HG03064 (cell line): ENCODE results near the gene SWI5.

Source experiments
- ATAC-seq: cut with Tn5 transposase; IDR thresholded peaks from one replicate; pipeline ENCODE4 v1.9.1; 2021; ENCODE audit warnings: low read depth; ENCODE audit not compliant: unreplicated experiment

The SWI5 gene

DNA sequence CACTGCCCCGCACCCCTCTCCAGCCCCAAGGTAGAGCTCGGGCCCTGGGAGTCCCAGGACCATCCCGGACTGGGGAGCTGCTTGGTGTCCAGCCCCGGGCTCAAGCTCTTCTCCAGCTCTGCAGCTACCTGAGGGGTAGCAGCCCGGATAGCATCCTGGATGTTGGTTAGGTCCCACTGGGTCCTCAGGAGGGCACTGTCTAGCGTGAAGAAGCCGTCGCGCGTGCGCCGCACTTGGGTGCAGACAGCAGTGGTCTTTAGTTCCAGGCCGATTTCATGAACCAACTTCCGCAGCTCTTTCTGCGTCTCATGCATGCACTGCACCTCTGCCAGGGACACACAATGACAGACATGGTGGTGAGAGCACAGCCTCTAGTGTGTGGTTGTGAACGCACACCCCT is 33.5 kb downstream of the SWI5 start:
- no peak for ATAC-seq

DNA sequence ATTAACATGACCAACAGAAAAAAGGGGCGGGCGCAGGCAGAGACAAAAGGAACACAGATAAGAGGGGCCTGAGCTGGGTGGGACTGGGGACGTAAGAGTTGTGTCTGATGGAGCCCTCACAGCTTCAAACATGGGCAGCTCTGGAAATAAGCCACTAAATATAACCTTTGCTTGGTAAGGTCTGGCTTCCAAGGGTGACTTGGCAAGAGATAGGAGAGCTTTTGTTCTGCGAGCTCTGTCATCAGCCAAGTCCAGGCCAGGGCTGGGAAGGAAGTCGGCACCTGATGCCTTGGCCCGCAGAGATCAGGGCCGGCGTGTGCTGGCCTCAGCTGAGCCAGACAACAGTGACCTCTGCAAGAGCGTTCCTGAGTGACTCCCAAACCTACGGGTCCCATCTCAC is 34.4 kb downstream of the SWI5 start:
- no peak for ATAC-seq

DNA sequence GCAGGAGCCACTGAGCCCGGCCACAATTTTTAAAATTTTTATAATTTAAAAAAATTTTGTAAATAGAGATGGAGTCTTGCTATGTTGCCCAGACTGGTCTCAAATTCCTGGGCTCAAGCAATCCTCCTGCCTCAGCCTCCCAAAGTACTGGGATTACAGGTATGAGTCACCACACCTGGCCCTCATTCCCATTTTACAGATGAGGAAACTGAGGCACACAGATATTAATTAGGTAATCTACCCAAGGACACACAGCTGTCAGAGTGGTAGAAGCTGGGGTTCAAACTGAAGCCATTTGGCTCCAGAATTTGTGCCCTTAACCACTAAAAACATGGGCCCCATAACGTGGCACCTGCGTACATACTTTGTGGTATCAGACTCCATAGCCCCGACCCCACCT is 38.6 kb downstream of the SWI5 start:
- no peak for ATAC-seq

DNA sequence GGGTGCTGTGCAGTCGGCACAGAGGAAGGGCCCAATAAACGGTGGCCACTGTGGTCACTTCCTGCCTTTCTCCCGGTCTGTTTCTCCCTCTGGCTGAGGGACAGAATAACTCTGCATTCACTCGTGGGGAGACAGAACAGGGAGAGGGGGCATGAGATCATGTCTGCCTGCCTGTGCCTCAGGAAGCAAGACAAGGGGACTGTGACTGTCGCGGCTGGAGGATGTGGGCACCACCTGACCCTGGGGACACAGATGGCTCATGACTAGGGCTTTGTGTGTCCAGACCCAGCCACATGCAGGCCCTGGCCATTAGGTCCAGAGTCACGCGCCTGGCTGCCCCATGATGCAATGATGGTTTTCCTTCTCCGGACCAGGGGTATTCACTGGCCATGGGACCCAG is 40.3 kb downstream of the SWI5 start:
- no peak for ATAC-seq

DNA sequence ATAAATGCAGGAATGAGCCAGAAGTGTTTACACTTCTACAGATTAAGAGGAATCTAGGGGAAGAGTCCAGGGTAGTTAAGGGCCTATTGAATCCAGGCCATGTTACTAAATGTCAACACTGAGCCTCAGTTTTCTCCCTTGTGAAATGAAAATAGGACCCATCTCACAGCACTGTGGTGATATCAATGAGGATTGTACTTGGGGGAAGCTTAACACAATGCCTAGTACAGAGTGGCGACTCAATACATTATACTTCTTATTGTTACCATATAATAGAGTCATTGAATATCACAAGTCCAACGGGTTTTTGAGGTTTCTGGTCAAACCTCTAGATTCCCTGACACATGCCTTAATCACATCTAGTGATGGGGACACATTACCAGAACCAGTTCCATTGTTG is 41.6 kb downstream of the SWI5 start:
- ATAC-seq: no peak

DNA sequence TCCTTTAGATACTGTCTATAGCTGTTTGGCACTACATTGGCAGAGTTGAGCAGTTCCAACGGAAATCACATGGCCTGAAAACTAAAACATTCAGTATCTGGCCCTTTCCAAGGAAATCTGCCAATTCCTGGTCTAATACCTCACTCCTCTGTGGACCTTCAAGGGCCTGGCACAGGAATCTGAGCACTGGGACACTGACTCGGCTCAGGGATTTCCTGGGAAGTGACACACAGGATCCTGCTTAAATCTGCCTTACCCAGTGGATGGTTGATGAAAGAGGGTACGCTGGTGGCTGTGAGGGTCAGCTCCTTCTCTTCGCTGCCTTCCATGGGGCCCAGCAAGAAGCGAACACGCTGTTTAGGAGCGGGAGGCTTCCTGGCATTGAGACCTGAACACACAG is 45.3 kb downstream of the SWI5 start:
- ATAC-seq: no peak

DNA sequence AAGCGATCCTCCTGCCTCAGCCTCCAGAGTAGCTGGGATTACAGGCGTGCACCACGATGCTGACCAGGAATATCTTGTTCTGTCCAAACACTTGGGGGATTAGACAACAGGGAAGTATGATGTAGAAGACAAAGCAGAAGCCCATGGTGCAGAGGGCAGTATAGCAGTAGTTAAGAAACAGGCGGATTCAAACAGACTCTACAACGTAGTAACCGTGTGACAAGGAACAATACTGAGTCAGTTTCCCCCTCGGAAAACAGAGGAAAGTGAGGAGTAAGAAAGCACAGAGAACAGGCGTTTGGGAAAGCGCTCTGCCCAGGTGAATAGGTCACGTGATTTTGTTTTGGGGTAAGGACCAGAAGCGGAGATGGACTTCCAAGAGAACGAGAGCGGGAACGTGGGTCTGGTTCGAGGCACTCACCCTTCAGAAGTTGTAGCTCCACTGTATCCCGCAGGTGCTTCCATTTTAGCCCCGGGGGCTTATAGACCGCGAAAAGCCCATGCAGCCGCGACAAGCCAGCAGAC is 45.9 kb downstream of the SWI5 start:
- no peak for ATAC-seq

DNA sequence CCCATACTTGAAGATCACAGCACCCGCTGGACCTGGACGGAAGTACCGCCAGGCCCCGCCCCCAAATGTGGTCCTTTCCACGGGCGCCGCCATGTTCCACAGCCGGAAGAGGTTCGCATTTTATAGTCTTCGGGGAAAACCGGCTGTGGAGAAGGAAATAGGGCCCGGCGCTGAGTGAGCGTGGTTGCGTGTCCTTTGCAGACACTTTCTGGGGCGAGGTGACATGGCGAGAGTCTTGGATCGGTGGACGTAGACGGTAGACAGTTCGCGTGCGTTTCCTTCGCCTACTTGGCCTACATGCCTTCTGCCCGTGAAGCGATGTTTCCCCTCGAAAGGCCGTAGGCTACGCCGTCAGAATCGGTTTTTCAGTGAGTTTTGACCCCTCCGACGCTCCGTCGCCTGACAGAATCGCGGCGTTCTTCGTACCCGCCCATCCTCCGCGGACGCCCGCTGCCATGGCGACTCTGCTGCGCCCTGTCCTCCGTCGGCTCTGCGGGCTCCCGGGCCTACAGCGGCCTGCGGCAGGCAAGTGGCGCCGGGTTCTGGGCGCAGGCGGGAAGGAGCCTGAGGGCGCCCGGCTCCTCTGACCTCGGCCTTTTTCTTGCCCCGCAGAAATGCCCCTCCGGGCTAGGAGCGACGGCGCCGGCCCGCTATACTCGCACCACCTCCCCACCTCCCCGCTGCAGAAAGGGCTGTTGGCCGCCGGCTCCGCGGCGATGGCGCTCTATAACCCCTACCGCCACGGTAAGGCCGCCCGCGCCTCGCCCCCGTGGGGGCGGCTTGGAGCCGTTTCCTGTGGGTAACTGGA is 46.5 kb downstream of the SWI5 start, which contains the start of the genes COQ4 and TRUB2:
COQ4 (plus strand) TSS at position 436 of the 808 bp plus-strand sequence; CDS start at position 456, 20 bp downstream.
TRUB2 (minus strand) TSS at position 44 of the 808 bp plus-strand sequence; CDS start at position 5, 39 bp downstream.
- ATAC-seq: peak; percentile 68

DNA sequence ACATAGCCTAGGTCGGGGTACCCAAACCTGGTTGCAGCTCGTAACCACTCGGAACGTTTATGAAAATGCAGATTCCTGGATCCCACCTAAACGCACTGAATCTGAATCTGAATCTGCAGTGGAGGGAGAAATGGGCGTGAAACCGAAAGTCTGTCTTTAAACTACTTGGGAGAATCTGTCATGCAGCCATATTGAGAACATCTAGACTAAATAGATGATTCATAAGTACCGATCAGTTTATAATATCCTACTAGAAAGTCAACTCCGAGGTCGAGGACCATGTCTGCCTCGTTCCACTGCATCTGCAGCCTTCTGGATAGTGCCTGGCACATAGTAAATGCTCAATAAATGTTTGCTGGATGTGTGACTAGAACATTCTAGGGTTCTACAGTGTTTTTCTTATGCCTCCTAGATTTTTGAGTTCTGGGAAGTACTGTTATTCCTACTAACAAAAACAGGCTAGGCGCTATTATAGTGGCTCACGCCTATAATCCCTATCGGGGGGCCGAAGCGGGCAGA is 47.2 kb downstream of the SWI5 start:
- peak; percentile 6 for ATAC-seq

DNA sequence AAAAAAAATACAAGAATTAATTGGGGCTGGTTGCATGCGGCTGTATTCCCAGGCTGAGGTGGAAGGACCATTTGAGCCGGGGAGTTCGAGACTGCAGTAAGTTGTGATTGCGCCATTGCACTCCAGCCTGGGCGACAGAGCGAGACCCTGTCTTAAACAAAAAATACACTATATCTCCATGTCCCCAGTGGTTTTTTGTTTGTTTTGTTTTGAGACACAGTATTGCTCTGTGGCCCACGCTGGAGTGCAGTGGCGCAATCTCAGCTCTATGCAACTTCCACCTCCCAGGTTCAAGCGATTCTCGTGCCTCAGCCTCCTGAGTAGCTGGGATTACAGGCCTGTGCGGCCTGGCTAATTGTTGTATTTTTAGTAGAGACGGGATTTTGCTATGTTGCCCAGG is 47.7 kb downstream of the SWI5 start:
- no peak for ATAC-seq

DNA sequence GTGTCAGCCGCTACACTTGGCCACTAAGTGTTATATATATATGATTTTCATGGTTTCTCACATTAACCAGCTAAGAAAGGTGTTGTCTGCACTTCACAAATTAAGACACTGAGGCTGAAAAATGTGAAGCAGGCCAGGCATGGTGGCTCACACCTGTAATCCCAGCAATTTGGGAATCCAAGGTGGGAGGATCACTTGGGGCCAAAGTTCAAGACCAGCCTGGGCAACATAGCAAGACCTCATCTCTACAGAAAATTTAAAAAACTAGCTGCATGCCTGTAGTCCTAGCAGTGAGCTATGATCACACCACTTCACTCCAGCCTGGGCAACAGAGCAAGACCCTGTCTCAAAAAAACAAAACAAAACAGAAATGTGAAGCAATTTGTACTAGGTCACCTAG is 48.3 kb downstream of the SWI5 start:
- ATAC-seq: no peak

DNA sequence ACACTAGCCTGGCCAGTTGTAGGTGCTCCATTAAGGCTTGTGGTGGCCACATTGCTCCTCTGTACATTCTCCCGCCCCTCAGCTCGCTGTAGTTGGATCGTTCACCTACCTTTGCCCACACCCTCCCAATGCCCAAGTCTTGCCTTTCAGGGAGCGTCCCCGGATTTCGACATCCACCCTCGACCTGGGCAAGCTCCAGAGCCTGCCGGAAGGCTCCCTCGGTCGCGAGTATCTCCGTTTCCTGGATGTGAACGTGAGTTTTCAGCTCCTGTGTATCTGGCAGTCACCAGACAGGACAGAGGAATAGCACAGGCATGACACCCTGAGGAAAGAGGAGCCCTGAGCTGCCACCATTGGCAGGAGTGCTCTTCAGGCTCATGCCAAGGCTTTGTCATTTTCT is 49.6 kb downstream of the SWI5 start:
- no peak for ATAC-seq

DNA sequence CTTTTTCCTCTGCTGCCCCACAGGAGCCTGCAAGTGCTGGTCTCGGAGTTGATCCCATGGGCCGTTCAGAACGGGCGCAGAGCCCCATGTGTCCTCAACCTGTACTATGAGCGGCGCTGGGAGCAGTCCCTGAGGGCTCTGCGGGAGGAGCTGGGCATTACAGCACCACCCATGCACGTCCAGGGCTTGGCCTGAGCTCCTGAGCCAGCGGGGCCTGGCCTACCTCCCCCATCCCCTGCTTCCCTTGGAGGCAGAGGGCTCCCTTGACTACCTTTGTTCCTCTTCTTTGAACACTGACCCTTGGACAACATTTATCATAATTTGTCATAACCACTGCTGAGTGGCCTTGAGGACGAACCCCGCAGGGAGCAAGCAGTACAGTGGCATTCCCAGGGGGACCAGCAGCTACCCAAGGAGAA is 57.4 kb downstream of the SWI5 start:
- no peak for ATAC-seq

DNA sequence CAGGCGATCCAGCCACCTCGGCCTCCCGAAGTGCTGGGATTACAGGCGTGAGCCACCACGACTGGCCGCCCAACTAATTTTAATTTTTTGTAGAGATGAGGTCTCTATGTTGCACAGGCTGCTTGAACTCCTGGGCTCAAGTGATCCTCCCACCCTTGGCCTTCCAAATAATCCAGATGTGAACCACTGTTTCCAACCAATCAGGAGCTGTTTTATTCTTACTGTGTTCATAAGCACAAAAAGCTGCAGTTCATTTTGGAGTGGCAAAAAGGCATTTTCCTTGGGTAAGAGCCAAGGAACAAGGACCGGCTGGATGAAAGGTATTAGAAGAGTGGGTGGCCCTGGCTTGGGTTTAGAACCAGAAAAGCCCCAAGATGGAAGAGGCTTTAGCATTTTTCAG is 59.1 kb downstream of the SWI5 start:
- ATAC-seq: no peak

DNA sequence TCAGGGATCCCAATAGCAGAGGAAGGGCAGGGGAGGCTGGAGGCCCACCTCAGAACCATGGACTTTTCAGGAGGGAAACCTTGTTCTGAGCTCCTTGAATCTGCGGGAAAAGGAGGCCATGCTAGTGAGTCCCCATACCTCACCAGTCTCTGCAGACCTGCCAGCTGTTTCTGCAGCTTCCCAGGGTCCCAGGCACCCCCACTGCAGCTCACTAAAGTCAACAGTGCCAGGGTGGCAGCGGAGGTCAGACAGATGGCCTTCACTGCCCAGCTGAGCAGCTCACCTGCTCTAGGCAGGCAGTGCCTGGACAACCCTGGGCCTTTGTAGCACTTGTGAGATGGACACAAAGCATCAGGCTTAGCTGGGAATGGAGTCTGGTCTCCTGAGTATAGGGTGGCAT is 59.8 kb downstream of the SWI5 start:
- no peak for ATAC-seq

DNA sequence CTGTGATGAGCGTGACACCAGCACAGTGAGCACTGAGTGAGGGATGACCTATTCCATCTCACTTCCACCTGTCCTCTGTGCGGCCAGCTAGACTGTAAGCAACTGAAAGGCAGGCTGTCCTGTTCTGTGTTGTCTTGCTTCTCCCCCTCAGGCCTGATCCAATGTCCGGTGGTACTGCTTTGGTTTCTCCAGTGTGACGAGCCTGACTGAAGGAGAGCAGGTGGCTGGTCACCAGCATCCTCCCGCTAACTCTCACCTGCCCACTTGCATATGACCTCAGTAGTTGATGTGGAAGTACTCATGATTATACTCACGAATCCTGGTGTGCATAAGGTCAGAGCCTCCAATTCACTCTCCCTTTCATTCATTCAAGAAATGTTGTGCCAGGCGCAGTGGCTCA is 61.9 kb downstream of the SWI5 start:
- ATAC-seq: no peak
